Stomach (tissue), 9 donors: ENCODE results near the gene HGS. TPM values are rescaled to one million over a fixed set of nuclear protein-coding genes. Genes with fewer than 3 reads are reported as not detected.
A peak's percentile ranks its signal among the peaks of the same experiment; 100 is the strongest.
"Not testable (repeated sequence)": the region's sequence is repeated elsewhere in the genome, so short reads cannot be mapped to it uniquely, and the experiment has no call there.

Experiments
- DNase-seq, 2 donors: peaks; one replicate each; pipeline versions ENCODE4 v3.0.0 to v3.0.0-alpha.2; 2013 to 2019
- H3K27ac ChIP-seq, 5 donors: fragments of 200-600 bp in 4 of 5; sonication (generic) in 4 of 5; one replicate each; pipeline ENCODE4 v1.5.1; 2013 to 2019; ENCODE audit warnings: mild to moderate bottlenecking in 1 of 5, moderate library complexity in 1 of 5
- H3K27me3 ChIP-seq, 3 donors: fragments of 200-600 bp; sonication (generic); one replicate each; pipeline ENCODE4 v1.5.1; 2017 to 2019; ENCODE audit warnings: mixed run types in 1 of 3
- H3K36me3 ChIP-seq, 4 donors: fragments of 200-600 bp; sonication (generic); 1 replicate in 3 of 4; 2 replicates in 1 of 4; pipeline ENCODE4 v1.5.1; 2016 to 2019
- H3K4me1 ChIP-seq, 4 donors: fragments of 200-600 bp; sonication (generic); one replicate each; pipeline ENCODE4 v1.5.1; 2016 to 2019
- H3K4me3 ChIP-seq, 4 donors: fragments of 200-600 bp; sonication (generic) in 3 of 4; one replicate each; pipeline ENCODE4 v1.5.1; 2016 to 2019; ENCODE audit warnings: mild to moderate bottlenecking in 1 of 4
- H3K9me3 ChIP-seq, 4 donors: fragments of 200-600 bp; sonication (generic); one replicate each; pipeline ENCODE4 v1.5.1; 2016 to 2019
- CTCF ChIP-seq, 7 experiments: fragments of 450-650 bp in 4 of 7; fragments of 200-600 bp in 3 of 7; sonication (generic) in 3 of 7; IDR thresholded peaks; one replicate each; pipeline ENCODE4 v1.5.1; 2016 to 2019; ENCODE audit warnings: antibody characterized with exemption in 7 of 7, control low read depth in 2 of 7, mild to moderate bottlenecking in 1 of 7
- EP300 ChIP-seq: sonication (generic); formaldehyde crosslinking; IDR thresholded peaks from one replicate; pipeline ENCODE4 v1.6.1; 2017; ENCODE audit warnings: antibody characterized with exemption
- POLR2A ChIP-seq, 4 donors: fragments of 450-650 bp; IDR thresholded peaks; one replicate each; pipeline ENCODE4 v1.6.1; 2016; ENCODE audit warnings: antibody characterized with exemption in 4 of 4, control low read depth in 2 of 4, mild to moderate bottlenecking in 1 of 4, moderate library complexity in 1 of 4
- POLR2AphosphoS5 ChIP-seq, 3 donors: sonication (generic); formaldehyde crosslinking; IDR thresholded peaks; one replicate each; pipeline ENCODE4 v1.6.1; 2016; ENCODE audit warnings: antibody characterized with exemption in 3 of 3
- WGBS, 5 donors: extraction: QIAGEN DNeasy Blood & Tissue Kit in 3 of 5; methylation state at CpG; one replicate each; pipeline versions ENCODE4 v1.1.5 to v1.1.7; 2013 to 2018; 5-methylcytosine and 5-hydroxymethylcytosine counted together
- intact Hi-C: fragments of 100-400 bp; cut with DNase I; formaldehyde crosslinking; loops from one replicate; pipeline ENCODE4 v1.15.1; 2023; ENCODE audit warnings: low total_unique reads
- polyA plus RNA-seq, 3 donors: library from polyadenylated mRNA; stranded (reverse); fragments of 200-250 nt; gene quantifications; one replicate each; pipeline ENCODE4 v1.2.3, GENCODE V29; 2013
- total RNA-seq, 5 donors: library from RNA; depleted of rRNA; stranded (reverse); fragments of >200 nt; gene quantifications; one replicate each; pipeline versions ENCODE4 v1.1.0 to v1.2.3, GENCODE V29; 2014 to 2016
- donor health status: healthy with polysubstance abuse.
- donor health status: Bipolar disorder and iron deficiency.
- donor health status: healthy.

Gene HGS
- total and polyA plus RNA-seq, 8 donors, result 52.0 to 275 (median 129) TPM

GRCh38 chr17:81672504-81672903 lies 11.3 kb upstream of the HGS start:
- TF ChIP-seq POLR2A (IDR thresholded peaks at IDR 0.05) (no peak), POLR2AphosphoS5 (IDR thresholded peaks at IDR 0.05) (no peak), EP300 (no peak), CTCF (IDR thresholded peaks at IDR 0.05) (no peak)
- H3K9me3 ChIP-seq, result no peaks in the 10 kb centered on the region
- no peak overlapping the region for H3K4me3 ChIP-seq
- no peaks in the 10 kb centered on the region for H3K27me3 ChIP-seq
- WGBS, 5 donors, result 79 to 89% (median 88%) methylated on average over 16 to 18 of the region's 18 CpGs
- intact Hi-C loops, result no loop called here
- peaks cover 33 to 73% (median 65%) of the 10 kb centered on the region in 4 donors for H3K36me3 ChIP-seq
- H3K4me1 ChIP-seq, result peaks cover 7 to 22% (median 13%) of the 10 kb centered on the region in 4 donors
- DNase-seq, result no peak
- H3K27ac ChIP-seq, result no peak overlapping the region

- DNase-seq, result no peak
- Histone ChIP-seq H3K4me1 (peaks cover 2 to 18% (median 9%) of the 10 kb centered on the region in 4 donors), H3K36me3 (peaks cover 33 to 73% (median 65%) of the 10 kb centered on the region in 4 donors), H3K27me3 (no peaks in the 10 kb centered on the region), H3K27ac (no peak overlapping the region), H3K4me3 (no peak overlapping the region), H3K9me3 (no peaks in the 10 kb centered on the region)
- TF ChIP-seq EP300, result no peak
- TF ChIP-seq POLR2AphosphoS5 (IDR thresholded peaks at IDR 0.05), result no peak
- no peak for TF ChIP-seq CTCF (IDR thresholded peaks at IDR 0.05)
- no peak for TF ChIP-seq POLR2A (IDR thresholded peaks at IDR 0.05)
- 88 to 96% (median 90%) methylated on average over 8 to 16 of the region's 16 CpGs for WGBS, 5 donors
- intact Hi-C loops, result no loop called here
These were observed 10.9 kb upstream of the HGS start for GRCh38 chr17:81672954-81673353.

GRCh38 chr17:81673561-81674258 lies 10.1 kb upstream of the HGS start:
- Histone ChIP-seq H3K4me3 (no peak overlapping the region), H3K27ac (no peak overlapping the region), H3K36me3 (peaks cover 33 to 67% (median 61%) of the 10 kb centered on the region in 4 donors), H3K4me1 (peaks cover 0 to 10% (median 5%) of the 10 kb centered on the region in 4 donors), H3K27me3 (no peaks in the 10 kb centered on the region), H3K9me3 (no peaks in the 10 kb centered on the region)
- intact Hi-C loops, result no loop called here
- TF ChIP-seq EP300, result no peak
- TF ChIP-seq CTCF (IDR thresholded peaks at IDR 0.05), result no peak
- no peak for TF ChIP-seq POLR2A (IDR thresholded peaks at IDR 0.05)
- no peak for TF ChIP-seq POLR2AphosphoS5 (IDR thresholded peaks at IDR 0.05)
- 79 to 85% (median 83%) methylated on average over 13 to 18 of the region's 18 CpGs for WGBS, 5 donors
- DNase-seq, result no peak

GRCh38 chr17:81675515-81676221 lies 8.1 kb upstream of the HGS start:
- H3K27ac ChIP-seq, intact Hi-C loops, H3K9me3 ChIP-seq, H3K4me1 ChIP-seq, H3K4me3 ChIP-seq, H3K27me3 ChIP-seq: not testable (repeated sequence)
- peak; percentile 18 to 46 for DNase-seq
- peaks cover 29 to 55% (median 48%) of the 10 kb centered on the region in 4 donors for H3K36me3 ChIP-seq
- peak in 1 of 3 donors; percentile 25 for TF ChIP-seq POLR2AphosphoS5 (IDR thresholded peaks at IDR 0.05)
- peak in 5 of 7 experiments; percentile 27 to 80 (median 65) for TF ChIP-seq CTCF (IDR thresholded peaks at IDR 0.05)
- WGBS, 5 donors, result 37 to 41% (median 40%) methylated on average over 18 of the region's 18 CpGs
